ENCODE data around the gene TMPRSS9. TPM values are rescaled to one million over a fixed set of nuclear protein-coding genes. Genes with fewer than 3 reads are reported as not detected.
"Not testable (repeated sequence)": the region's sequence is repeated elsewhere in the genome, so short reads cannot be mapped to it uniquely, and the experiment has no call there.

TMPRSS9 gene
- total RNA-seq, 1 donor from 2014 or later, result not detected

DNA sequence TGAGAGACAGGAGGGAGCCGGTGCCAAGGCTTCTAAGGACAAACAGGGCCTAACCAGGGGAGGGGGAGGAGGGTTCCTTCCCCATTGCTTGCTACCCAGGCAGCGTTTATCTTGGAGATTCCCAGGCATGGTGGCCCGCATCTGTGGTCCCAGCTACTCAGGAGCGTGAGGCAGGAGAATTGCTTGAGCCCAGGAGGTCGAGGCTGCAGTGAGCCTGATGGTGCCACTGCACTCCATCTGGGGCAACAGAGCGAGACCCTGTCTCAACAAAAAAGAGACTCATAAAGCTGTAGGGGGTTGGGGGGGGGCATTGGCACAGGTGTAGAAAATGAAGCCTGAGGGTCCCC lies 55.9 kb downstream of the TMPRSS9 start:
- Mint-ChIP-seq H3K27ac (no peak overlapping the region), H3K27me3 (peaks cover 14% of the 10 kb centered on the region), H3K4me3 (ENCODE audit: low read depth) (no peak overlapping the region), H3K9me3 (ENCODE audit: low read depth) (peaks cover 3% of the 10 kb centered on the region), H3K4me1 (ENCODE audit: low read depth) (no peaks in the 10 kb centered on the region), H3K36me3 (ENCODE audit: insufficient read depth) (peaks cover 5% of the 10 kb centered on the region)
- TF ChIP-seq, protein P1, sequence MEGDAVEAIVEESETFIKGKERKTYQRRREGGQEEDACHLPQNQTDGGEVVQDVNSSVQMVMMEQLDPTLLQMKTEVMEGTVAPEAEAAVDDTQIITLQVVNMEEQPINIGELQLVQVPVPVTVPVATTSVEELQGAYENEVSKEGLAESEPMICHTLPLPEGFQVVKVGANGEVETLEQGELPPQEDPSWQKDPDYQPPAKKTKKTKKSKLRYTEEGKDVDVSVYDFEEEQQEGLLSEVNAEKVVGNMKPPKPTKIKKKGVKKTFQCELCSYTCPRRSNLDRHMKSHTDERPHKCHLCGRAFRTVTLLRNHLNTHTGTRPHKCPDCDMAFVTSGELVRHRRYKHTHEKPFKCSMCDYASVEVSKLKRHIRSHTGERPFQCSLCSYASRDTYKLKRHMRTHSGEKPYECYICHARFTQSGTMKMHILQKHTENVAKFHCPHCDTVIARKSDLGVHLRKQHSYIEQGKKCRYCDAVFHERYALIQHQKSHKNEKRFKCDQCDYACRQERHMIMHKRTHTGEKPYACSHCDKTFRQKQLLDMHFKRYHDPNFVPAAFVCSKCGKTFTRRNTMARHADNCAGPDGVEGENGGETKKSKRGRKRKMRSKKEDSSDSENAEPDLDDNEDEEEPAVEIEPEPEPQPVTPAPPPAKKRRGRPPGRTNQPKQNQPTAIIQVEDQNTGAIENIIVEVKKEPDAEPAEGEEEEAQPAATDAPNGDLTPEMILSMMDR (IDR thresholded peaks at IDR 0.05; ENCODE audit: unreplicated experiment), result no peak
- DNase-seq (ENCODE audit: low spot score, unreplicated experiment), result no peak

- peaks cover 3% of the 10 kb centered on the region for H3K9me3 Mint-ChIP-seq (ENCODE audit: low read depth)
- TF ChIP-seq, protein P1 (IDR thresholded peaks at IDR 0.05; ENCODE audit: unreplicated experiment), result no peak
- H3K36me3 Mint-ChIP-seq (ENCODE audit: insufficient read depth), result peaks cover 5% of the 10 kb centered on the region
- no peak overlapping the region for H3K27ac Mint-ChIP-seq
- no peaks in the 10 kb centered on the region for H3K4me1 Mint-ChIP-seq (ENCODE audit: low read depth)
- peaks cover 14% of the 10 kb centered on the region for H3K27me3 Mint-ChIP-seq
- no peak for DNase-seq (ENCODE audit: low spot score, unreplicated experiment)
- no peak overlapping the region for H3K4me3 Mint-ChIP-seq (ENCODE audit: low read depth)
Measured at GRCh38 chr19:2416321-2417097, 56.4 kb downstream of the TMPRSS9 start.

DNA sequence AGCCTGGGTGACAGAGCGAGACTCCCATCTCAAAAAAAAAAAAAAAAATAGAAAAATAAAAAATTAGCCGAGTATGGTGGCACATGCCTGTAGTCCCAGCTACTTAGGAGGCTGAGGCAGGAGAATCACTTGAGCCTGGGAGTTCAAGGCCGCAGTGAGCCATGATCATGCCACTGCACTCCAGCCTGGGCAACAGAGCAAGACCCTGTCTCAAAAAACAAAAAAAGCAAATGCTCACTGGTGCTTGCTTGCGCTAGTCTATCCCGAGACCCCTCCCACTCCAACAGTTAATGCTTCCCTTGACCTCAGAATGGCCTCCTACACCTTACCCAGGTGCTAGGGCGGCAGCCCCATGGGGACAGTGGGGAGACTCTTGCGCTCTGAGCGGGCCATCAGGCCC lies 57.4 kb downstream of the TMPRSS9 start:
- H3K36me3 Mint-ChIP-seq (ENCODE audit: insufficient read depth); H3K9me3 Mint-ChIP-seq (ENCODE audit: low read depth): not testable (repeated sequence)

DNA sequence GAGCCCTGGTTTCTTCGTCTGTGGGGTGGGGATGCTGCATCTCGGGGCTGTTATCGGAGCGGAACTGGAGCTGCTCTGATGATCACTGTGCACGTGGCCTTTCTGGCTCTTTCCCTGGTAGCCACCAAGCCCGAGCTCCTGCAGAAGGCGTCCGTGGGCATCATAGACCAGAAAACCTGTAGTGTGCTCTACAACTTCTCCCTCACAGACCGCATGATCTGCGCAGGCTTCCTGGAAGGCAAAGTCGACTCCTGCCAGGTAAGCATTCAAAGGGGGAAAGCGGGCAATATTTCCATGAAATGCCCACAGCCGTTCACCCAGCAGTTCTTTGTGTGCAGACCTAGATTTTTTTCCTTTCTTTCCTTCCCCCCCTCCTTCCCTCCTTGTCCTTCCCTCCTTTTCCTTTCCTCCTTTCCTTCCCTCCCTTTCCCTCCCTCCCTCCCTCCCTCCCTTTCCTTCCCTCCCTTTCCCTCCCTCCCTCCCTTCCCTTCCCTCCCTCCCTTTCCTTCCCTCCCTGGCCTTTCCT lies 57.9 kb downstream of the TMPRSS9 start:
- H3K4me3 Mint-ChIP-seq (ENCODE audit: low read depth), result no peak overlapping the region
- no peak overlapping the region for H3K27ac Mint-ChIP-seq
- H3K9me3 Mint-ChIP-seq (ENCODE audit: low read depth), result no peaks in the 10 kb centered on the region

More for the DNA sequence above, 57.4 kb downstream of the TMPRSS9 start:
- H3K27me3 Mint-ChIP-seq; DNase-seq (ENCODE audit: low spot score, unreplicated experiment); H3K4me3 Mint-ChIP-seq (ENCODE audit: low read depth); H3K4me1 Mint-ChIP-seq (ENCODE audit: low read depth); H3K27ac Mint-ChIP-seq: not testable (repeated sequence)

DNA sequence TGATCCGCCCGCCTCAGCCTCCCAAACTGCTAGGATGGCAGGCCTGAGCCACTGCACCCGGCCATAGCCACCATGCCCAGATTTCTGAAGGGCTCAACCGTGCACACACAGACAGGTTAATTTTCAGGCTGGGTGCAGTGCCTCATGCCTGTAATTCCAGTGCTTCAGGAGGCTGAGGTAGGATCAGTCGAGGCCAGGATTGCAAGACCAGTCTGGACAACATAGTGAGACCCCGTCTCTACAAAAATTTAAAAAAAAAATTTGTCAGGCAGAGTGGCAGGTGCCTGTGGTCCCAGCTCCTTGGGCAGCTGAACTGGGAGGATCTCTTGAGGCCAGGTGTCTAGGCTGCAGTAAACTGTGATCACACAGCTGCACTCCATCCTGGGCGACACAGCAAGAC lies 59.7 kb downstream of the TMPRSS9 start:
- peaks cover 3% of the 10 kb centered on the region for H3K36me3 Mint-ChIP-seq (ENCODE audit: insufficient read depth)
- no peak overlapping the region for H3K27ac Mint-ChIP-seq
- no peaks in the 10 kb centered on the region for H3K4me1 Mint-ChIP-seq (ENCODE audit: low read depth)
- TF ChIP-seq, protein P1 (IDR thresholded peaks at IDR 0.05; ENCODE audit: unreplicated experiment), result no peak
- H3K4me3 Mint-ChIP-seq (ENCODE audit: low read depth), result no peak overlapping the region
- H3K9me3 Mint-ChIP-seq (ENCODE audit: low read depth), result no peaks in the 10 kb centered on the region
- no peaks in the 10 kb centered on the region for H3K27me3 Mint-ChIP-seq
- no peak for DNase-seq (ENCODE audit: low spot score, unreplicated experiment)

More for the DNA sequence above, 57.9 kb downstream of the TMPRSS9 start:
- TF ChIP-seq, protein P1 (IDR thresholded peaks at IDR 0.05; ENCODE audit: unreplicated experiment), result no peak
- Mint-ChIP-seq H3K36me3 (ENCODE audit: insufficient read depth) (peaks cover 5% of the 10 kb centered on the region), H3K27me3 (peaks cover 4% of the 10 kb centered on the region), H3K4me1 (ENCODE audit: low read depth) (no peaks in the 10 kb centered on the region)
- DNase-seq (ENCODE audit: low spot score, unreplicated experiment), result no peak

- no peak for DNase-seq (ENCODE audit: low spot score, unreplicated experiment)
- no peak overlapping the region for H3K4me3 Mint-ChIP-seq (ENCODE audit: low read depth)
- TF ChIP-seq, protein P1 (IDR thresholded peaks at IDR 0.05; ENCODE audit: unreplicated experiment), result no peak
- H3K36me3 Mint-ChIP-seq (ENCODE audit: insufficient read depth), result peaks cover 3% of the 10 kb centered on the region
- H3K4me1 Mint-ChIP-seq (ENCODE audit: low read depth), result no peaks in the 10 kb centered on the region
- H3K27ac Mint-ChIP-seq, result peak overlapping the region; percentile 52
- no peaks in the 10 kb centered on the region for H3K27me3 Mint-ChIP-seq
- H3K9me3 Mint-ChIP-seq (ENCODE audit: low read depth), result no peaks in the 10 kb centered on the region
Measured at GRCh38 chr19:2420490-2420889, 60.4 kb downstream of the TMPRSS9 start.
